Thymus (tissue), 11 donors: ENCODE results near the gene IL34. TPM values are rescaled to one million over a fixed set of nuclear protein-coding genes. Genes with fewer than 3 reads are reported as not detected.
A peak's percentile ranks its signal among the peaks of the same experiment; 100 is the strongest.

Source experiments
- DNase-seq, 9 donors: peaks; one replicate each; pipeline ENCODE4 v3.0.0-alpha.2; 2013; ENCODE audit warnings: low spot score in 9 of 9, low read depth in 6 of 9, missing footprints in 1 of 9
- H3K27ac ChIP-seq, 2 donors: one replicate each; pipeline ENCODE4 v1.5.1; 2013; ENCODE audit warnings: control low read depth in 1 of 2, low read depth in 1 of 2, low read length in 1 of 2, mild to moderate bottlenecking in 1 of 2, moderate library complexity in 1 of 2
- H3K27me3 ChIP-seq, 2 donors: one replicate each; pipeline ENCODE4 v1.5.1; 2013; ENCODE audit warnings: low read length in 1 of 2; ENCODE audit not compliant: control insufficient read depth in 2 of 2, insufficient read depth in 1 of 2
- H3K36me3 ChIP-seq, 2 donors: one replicate each; pipeline ENCODE4 v1.5.1; 2013; ENCODE audit warnings: low read length in 1 of 2, mild to moderate bottlenecking in 1 of 2, moderate library complexity in 1 of 2; ENCODE audit not compliant: control insufficient read depth in 2 of 2, insufficient read depth in 2 of 2
- H3K4me1 ChIP-seq, 2 donors: one replicate each; pipeline ENCODE4 v1.5.1; 2013; ENCODE audit warnings: low read length in 2 of 2; ENCODE audit not compliant: control insufficient read depth in 2 of 2, insufficient read depth in 2 of 2
- H3K4me3 ChIP-seq, 2 donors: one replicate each; pipeline ENCODE4 v1.5.1; 2013; ENCODE audit warnings: low read length in 2 of 2, control low read depth in 1 of 2, mild to moderate bottlenecking in 1 of 2
- H3K9me3 ChIP-seq, 2 donors: one replicate each; pipeline ENCODE4 v1.5.1; 2013; ENCODE audit warnings: low read length in 1 of 2, mild to moderate bottlenecking in 1 of 2; ENCODE audit not compliant: control insufficient read depth in 2 of 2, insufficient read depth in 1 of 2
- WGBS: extraction: QIAGEN DNeasy Blood & Tissue Kit; methylation state at CpG from one replicate; pipeline ENCODE4 v1.1.7; 2013; 5-methylcytosine and 5-hydroxymethylcytosine counted together
- polyA plus RNA-seq: library from polyadenylated mRNA; stranded (reverse); fragments of 200-250 nt; gene quantifications from one replicate; pipeline ENCODE4 v1.2.3, GENCODE V29; 2013
- total RNA-seq: library from RNA; stranded (reverse); fragments of 120-200 nt; gene quantifications from one replicate; pipeline ENCODE4 v1.2.4, GENCODE V29; 2013
- donor health status: healthy.

IL34 gene
- total and polyA plus RNA-seq, 2 donors: 4.7 to 10.1 TPM

DNA sequence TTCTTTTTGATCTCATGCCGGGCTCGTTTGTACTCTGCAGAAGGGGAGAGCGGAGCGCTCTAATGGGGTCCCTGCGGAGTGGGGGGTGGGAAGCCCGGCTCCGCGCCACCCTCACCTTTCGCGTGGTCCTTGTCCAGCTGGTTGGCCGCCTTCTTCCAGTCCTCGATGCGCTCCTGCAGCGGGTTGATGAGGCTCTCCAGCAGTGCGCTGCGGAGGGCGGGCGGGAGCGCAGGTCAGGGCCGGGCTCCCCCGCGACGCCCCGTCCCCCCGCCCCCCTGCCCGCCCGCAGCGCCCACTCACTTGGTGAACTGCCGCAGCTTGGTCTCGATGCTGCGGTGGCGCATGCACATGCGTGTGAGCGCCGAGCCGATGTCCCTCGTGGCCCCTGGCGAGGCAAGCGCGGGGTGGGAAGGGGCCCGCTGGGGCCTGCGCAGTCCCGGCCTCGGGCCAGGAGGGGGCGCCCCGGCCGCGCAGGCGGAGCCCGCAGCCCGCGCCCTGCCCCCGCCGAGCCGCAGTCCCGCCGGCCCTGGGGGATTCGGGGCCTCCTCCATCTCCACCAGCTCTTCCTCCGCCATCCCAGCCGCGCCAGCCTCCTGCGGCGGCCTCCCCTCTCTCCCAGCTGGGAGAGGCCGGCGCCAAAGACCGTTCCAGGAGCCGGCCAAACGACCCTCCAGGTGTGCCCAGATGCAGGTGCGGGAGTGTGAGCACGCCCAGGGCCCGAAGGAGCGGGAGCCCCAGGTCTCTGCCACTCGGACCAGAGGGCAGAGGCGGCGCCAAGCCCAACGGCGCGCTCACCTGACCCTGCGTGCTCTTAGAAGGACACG lies 33.5 kb downstream of the IL34 start:
- Histone ChIP-seq H3K27me3 (no peaks in the 10 kb centered on the region), H3K4me1 (peaks cover 33 to 49% of the 10 kb centered on the region in 2 donors), H3K4me3 (no peak overlapping the region), H3K36me3 (peaks cover 64 to 66% of the 10 kb centered on the region in 2 donors), H3K9me3 (no peaks in the 10 kb centered on the region), H3K27ac (no peak overlapping the region)
- 91% methylated on average over 80 of the region's 80 CpGs for whole genome bisulfite sequencing
- DNase-seq: no peak

DNA sequence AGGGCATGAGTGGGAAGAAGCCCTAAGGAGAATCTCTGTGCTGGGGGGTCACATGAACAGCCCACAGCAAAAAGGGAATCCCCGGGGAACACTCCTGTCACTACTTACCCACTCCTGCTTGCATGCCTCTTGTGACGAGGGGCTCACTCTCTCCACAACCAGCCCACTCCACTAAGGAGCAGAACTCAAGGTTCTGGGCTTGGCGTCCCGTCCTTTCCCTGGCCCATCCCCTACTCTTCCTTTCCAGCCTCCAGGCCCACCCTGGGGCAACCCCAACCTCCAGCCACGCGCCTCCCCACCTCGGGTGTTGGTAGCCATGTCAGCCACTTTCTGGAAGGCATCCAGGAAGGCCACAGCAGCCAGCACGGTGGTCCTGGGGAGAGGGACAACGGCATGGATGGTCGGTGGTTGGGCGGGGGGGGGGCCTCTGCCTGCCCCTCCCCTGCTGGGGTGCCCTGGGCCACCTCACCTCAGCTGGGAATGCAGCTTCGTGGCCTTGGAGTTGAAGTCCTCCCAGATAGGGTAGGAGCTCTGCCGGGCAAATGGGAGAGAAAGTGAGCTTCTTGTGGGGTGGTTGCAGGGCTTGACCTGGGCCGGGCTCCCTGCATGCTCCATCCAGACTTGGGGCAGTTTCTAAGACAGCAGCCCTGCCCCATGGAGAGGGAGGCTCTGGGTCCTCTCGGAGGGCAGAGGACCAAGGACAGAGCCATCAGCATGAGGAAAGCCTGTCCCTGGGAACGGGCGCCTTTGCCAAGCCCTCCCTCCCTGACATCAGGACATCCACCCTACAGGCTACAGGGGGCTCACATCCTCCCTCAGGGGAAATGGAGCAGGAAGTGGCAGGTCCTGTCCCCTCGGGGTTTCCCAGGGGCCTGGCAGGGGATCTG lies 34.4 kb downstream of the IL34 start:
- WGBS: 88% methylated on average over 18 of the region's 18 CpGs
- no peak for DNase-seq
- Histone ChIP-seq H3K27me3 (no peaks in the 10 kb centered on the region), H3K9me3 (no peaks in the 10 kb centered on the region), H3K36me3 (peaks cover 57 to 60% of the 10 kb centered on the region in 2 donors), H3K4me3 (no peak overlapping the region), H3K27ac (peak overlapping the region in 1 of 2 donors; percentile 50), H3K4me1 (peaks cover 33 to 53% of the 10 kb centered on the region in 2 donors)

DNA sequence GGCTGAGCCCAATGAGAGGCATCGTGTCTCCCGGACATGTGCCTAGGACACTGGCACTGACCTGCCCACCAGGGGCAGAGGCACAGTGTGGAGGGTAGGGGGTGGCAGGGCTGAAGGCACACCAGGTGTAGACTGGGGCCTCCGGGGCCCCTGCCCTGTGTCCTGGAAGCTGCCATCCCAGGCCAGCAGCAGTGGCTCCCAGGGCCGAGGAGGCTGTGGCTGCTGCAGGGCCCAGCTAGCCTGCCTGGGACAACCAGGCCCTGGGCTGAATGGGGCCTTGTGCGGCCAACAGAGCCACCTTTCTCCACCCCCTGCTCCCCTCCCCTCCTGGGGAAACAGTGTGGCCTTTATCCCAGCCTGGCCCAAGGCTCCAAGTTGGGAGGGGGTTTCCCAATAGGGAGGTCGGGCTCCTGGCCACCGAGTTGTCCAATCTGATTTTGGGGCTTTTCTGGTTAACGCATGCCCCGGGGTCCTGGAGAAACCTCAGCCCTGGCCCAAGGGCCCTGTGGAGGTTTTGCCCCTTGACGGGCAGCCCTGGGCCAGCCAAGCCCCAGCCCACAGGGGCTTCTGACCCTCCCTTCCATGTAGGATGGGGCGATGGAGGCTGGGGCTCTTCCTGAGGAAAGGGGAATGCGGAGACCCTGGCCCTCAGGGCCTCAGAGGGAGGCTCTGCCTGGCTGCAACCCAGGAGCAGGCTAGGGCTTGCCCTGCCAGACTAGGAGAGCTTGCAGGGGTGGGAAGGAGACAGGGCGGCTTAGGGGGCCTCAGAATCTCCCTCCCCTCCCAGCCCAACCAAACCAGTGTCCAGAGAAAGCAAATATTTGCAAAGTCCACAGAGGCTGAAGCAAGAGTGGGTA lies 35.3 kb downstream of the IL34 start:
- H3K36me3 ChIP-seq: peaks cover 48 to 51% of the 10 kb centered on the region in 2 donors
- H3K4me3 ChIP-seq: peak overlapping the region; percentile 10 to 84
- peaks cover 37 to 58% of the 10 kb centered on the region in 2 donors for H3K4me1 ChIP-seq
- peak overlapping the region in 1 of 2 donors; percentile 50 for H3K27ac ChIP-seq
- H3K27me3 ChIP-seq: no peaks in the 10 kb centered on the region
- no peak for DNase-seq
- peaks cover 0 to 3% of the 10 kb centered on the region in 2 donors for H3K9me3 ChIP-seq
- 94% methylated on average over 13 of the region's 13 CpGs for WGBS

DNA sequence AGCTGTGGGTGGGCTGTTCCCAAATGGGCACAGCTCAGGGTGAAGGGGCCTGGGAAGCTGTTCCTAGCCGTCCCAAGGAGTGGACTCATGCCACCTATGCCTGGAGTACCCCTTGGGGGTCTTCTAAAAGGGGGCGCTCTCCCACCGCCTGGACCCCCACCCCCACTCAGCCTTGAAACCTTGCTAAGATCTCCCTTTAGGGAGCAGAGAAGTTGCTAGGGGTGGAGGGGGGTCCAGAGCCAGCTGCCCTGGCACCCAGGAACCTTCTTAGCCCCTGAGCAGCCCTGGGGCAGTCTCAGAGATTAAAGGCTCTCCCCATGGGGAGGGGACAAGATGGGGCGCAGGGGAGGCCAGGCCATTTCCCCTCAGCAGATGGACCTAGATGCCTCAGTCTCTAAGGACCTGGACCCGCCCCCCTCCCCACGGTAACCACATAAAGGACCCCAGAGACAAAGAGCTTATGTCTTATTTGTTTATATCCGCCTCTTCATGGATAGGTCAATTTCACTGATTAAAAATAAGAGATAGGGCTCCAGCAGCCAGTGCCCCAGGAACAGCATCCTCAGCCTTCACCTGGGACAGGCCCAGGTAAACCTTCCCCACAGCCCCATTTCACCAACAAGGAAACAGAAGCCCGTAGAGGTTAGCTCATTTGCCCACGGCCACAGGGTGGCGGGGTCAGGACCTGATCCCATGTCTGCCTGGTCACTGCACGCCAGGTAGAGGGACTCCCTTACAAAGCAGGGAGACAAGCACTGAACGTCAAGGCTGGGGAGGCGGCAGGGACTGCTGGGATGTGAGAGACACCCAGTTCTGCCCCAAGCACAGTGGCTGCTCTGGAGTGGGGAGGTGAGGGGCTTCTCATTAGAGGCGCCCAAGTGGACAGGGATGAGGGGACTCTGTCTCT lies 36.1 kb downstream of the IL34 start:
- 94% methylated on average over 14 of the region's 14 CpGs for WGBS
- H3K4me1 ChIP-seq: peaks cover 42 to 67% of the 10 kb centered on the region in 2 donors
- H3K4me3 ChIP-seq: peak overlapping the region; percentile 10 to 84
- peaks cover 0 to 3% of the 10 kb centered on the region in 2 donors for H3K9me3 ChIP-seq
- peaks cover 40 to 43% of the 10 kb centered on the region in 2 donors for H3K36me3 ChIP-seq
- no peak for DNase-seq
- H3K27me3 ChIP-seq: no peaks in the 10 kb centered on the region
- H3K27ac ChIP-seq: peak overlapping the region; percentile 40 to 50

DNA sequence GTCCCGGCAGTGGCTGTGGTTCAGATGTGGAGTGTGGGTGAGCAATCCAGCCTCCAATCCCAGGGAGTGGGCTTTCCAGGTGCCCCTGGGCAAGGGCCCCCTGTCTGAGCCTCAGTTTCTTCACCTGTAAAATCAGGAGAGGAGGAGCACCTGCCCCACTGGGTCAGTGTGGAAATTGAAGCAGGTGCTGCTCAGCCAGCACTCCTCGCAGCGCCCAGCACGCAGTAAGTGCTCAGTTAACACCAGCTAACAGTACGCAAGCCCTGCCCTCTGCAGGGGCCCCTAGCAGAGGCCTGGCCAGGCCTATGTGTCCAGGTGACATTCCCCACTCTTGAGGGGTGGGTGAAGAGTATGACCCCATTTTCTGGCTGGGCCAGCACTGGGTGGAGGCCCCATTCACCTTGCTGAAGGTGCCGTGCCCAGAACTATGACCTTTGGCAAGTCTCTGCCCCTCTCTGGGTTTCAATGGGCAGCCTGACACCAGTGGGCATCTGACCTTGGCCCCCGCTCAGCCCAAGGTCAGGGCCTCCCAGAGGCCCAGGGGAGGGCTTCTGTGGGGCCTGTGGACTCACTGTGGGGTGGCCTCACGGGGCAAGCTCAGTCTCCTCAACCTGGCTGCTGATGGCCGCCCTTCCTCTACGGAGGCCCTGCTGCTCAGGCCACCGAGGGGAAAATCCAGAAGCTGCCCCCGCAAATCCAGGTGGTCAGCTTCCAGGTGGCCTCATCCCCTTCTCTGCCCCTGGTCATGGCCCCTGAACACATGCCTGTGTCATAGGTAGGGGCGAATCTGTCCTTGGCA lies 37.0 kb downstream of the IL34 start:
- WGBS: 94% methylated on average over 13 of the region's 13 CpGs
- H3K9me3 ChIP-seq: peaks cover 0 to 3% of the 10 kb centered on the region in 2 donors
- peaks cover 31 to 34% of the 10 kb centered on the region in 2 donors for H3K36me3 ChIP-seq
- H3K27ac ChIP-seq: peak overlapping the region in 1 of 2 donors; percentile 18
- peak overlapping the region in 1 of 2 donors; percentile 84 for H3K4me3 ChIP-seq
- no peaks in the 10 kb centered on the region for H3K27me3 ChIP-seq
- DNase-seq: no peak
- peaks cover 51 to 75% of the 10 kb centered on the region in 2 donors for H3K4me1 ChIP-seq

DNA sequence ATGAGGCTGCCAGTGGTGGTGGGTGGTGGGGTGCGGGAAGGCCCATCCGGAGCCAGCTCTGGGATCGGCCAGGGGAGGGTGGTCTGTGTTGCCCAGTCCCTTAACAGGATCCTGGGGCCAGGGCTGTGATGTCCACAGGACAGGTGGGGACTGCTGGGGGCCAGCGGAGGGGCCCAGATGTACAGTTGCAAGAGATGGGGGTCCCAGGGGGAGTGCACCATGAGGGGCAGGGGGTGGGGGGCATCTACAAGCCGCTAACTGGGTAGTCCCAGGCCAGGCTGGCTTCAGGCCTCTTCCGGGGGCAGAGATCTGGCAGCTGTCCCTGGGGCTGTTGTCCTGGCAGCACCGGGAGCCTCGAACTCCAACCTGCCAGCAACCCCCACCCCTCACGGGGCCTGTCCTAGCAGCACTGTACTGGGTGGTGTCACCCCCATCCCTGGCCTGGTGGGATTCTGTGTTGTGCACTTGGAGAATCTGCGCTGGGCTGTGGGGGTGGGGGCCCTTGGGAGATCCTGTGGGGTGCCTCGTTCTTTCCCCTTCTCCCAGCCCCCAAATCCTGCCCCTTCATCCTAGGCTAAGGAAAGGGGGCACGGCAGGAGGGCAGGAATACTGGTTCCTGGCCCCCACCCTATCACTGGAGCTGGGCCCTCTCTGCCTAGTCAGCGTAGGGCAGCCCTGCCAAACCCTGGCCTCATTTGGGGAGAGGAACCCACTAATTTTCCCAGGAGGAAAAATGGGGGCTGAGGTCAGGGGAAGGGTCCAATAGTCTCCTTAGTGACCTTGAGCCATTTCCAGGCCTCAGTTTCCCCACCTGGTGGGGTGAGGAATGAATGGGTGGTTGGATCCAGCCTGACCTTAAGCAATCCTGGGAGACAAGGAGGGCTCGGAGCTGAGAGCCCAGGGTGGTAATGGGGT lies 38.0 kb downstream of the IL34 start:
- 89% methylated on average over 14 of the region's 14 CpGs for WGBS
- H3K9me3 ChIP-seq: peaks cover 0 to 5% of the 10 kb centered on the region in 2 donors
- H3K27me3 ChIP-seq: no peaks in the 10 kb centered on the region
- peaks cover 20 to 23% of the 10 kb centered on the region in 2 donors for H3K36me3 ChIP-seq
- peaks cover 61 to 86% of the 10 kb centered on the region in 2 donors for H3K4me1 ChIP-seq
- peak overlapping the region; percentile 84 to 92 for H3K4me3 ChIP-seq
- H3K27ac ChIP-seq: no peak overlapping the region
- DNase-seq: no peak
